GM12873 (cell line): Measurements from ENCODE around the gene SREBF2.

ENCODE experiments used
- CTCF ChIP-seq: IDR thresholded peaks from 2 replicates; pipeline ENCODE4 v1.5.1; 2012; ENCODE audit warnings: low read depth, mild to moderate bottlenecking, moderate library complexity, low read length, control low read depth; ENCODE audit not compliant: insufficient read depth; ENCODE audit errors: missing control alignments

Gene SREBF2

GRCh38 chr22:41940832-41941765, 108.2 kb downstream of the SREBF2 start:
- peak; percentile 98 for TF ChIP-seq CTCF

GRCh38 chr22:41943661-41944209, 110.8 kb downstream of the SREBF2 start:
- TF ChIP-seq CTCF, result no peak

- no peak for TF ChIP-seq CTCF
Observed at GRCh38 chr22:41946629-41947423, 113.9 kb downstream of the SREBF2 start, which contains the start of gene CENPM. Gene CENPM (minus strand): TSS chr22:41947152. CDS start chr22:41947076, 76 bp downstream.

- TF ChIP-seq CTCF, result no peak
Observed at GRCh38 chr22:41947424-41948080, 114.6 kb downstream of the SREBF2 start.

GRCh38 chr22:41948142-41948541, 115.2 kb downstream of the SREBF2 start:
- TF ChIP-seq CTCF, result no peak

- no peak for TF ChIP-seq CTCF
Observed at GRCh38 chr22:41949297-41949965, 116.5 kb downstream of the SREBF2 start.
